Measurements from ENCODE around the gene MADD. TPM values are rescaled to one million over a fixed set of nuclear protein-coding genes. Genes with fewer than 3 reads are reported as not detected.

MADD gene
- total RNA-seq, 1 experiment from 2014 or later, result 41.0 TPM

DNA sequence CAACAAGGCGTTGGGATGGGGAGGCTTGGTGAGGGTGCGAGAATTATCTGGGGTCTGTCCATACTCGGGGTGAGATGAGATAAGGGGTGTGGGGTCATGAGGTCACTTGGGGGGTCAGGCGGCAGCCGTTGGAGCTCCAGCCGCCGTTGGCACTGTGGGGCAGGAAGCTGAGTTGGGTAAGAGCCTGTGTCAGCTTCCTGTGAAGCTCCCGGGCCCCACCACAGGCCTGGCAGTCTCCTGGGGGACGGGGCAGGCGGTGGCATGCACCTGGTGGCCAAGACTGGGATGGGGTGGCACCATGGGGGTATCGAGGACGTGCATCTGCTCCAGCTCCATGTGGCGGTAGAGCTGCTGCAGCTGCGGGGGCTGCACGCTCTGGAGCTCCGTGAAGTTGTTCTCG lies 89.7 kb downstream of the MADD start:
- Histone ChIP-seq H2BK5ac (ENCODE audit: insufficient read length, low read length) (no peak overlapping the region), H3K27me3 (ENCODE audit: insufficient read depth, low read length) (no peaks in the 10 kb centered on the region), H3K14ac (ENCODE audit: insufficient read depth, low read length) (no peak overlapping the region), H4K91ac (ENCODE audit: insufficient read length, low read depth, low read length) (no peak overlapping the region), H3K4ac (ENCODE audit: low read depth, low read length) (no peak overlapping the region), H3K4me2 (ENCODE audit: insufficient read depth, insufficient read length, low read length) (no peak overlapping the region), H3K79me2 (ENCODE audit: insufficient read depth, low read length) (no peaks in the 10 kb centered on the region), H2AFZ (ENCODE audit: low read length) (no peak overlapping the region), H3K9ac (ENCODE audit: extremely low read depth, insufficient read length, low read length) (no peak overlapping the region), H3K9me3 (ENCODE audit: control insufficient read depth, low read depth, low read length) (no peaks in the 10 kb centered on the region), H4K5ac (ENCODE audit: insufficient read length, low read depth, low read length) (no peak overlapping the region), H2BK12ac (ENCODE audit: insufficient read length, low read depth, low read length) (no peak overlapping the region), H4K20me1 (ENCODE audit: control insufficient read depth, insufficient read depth, insufficient read length) (peaks cover 2% of the 10 kb centered on the region), H3K23me2 (ENCODE audit: insufficient read length, low read depth, low read length, poor library complexity, severe bottlenecking) (no peaks in the 10 kb centered on the region), H2BK120ac (ENCODE audit: low read depth, low read length, poor library complexity, severe bottlenecking) (no peak overlapping the region), H3T11ph (ENCODE audit: low read length) (no peak overlapping the region), H3K4me1 (ENCODE audit: insufficient read depth, low read length) (no peaks in the 10 kb centered on the region), H3K18ac (ENCODE audit: insufficient read length, low read depth, low read length) (no peak overlapping the region), H3K79me1 (ENCODE audit: insufficient read depth, low read depth, low read length, poor library complexity, severe bottlenecking) (no peaks in the 10 kb centered on the region), H3K23ac (ENCODE audit: insufficient read length, low read depth, low read length) (no peak overlapping the region), H3K56ac (ENCODE audit: insufficient read length, low read depth, low read length) (no peak overlapping the region), H2BK15ac (ENCODE audit: low read depth, low read length) (no peak overlapping the region), H2AK5ac (ENCODE audit: insufficient read length, low read length) (no peak overlapping the region), H4K8ac (replicated peaks; ENCODE audit: insufficient read length, low read depth, low read length) (no peak overlapping the region), H3K27ac (ENCODE audit: insufficient read length, low read depth, low read length) (no peak overlapping the region), H2BK20ac (ENCODE audit: low read depth, low read length, poor library complexity, severe bottlenecking) (no peak overlapping the region)
- TF ChIP-seq CTCF (conservative IDR thresholded peaks at IDR 0.05), result no peak
- no peaks in the 10 kb centered on the region for H3K27me3 Mint-ChIP-seq (ENCODE audit: low read depth)
- H3K27ac Mint-ChIP-seq, result peak overlapping the region; percentile 12 to 63 (median 24); a peak in 3 of 7 replicates
- H3K9me3 Mint-ChIP-seq, result no peaks in the 10 kb centered on the region
- peaks cover 5% of the 10 kb centered on the region in 2 experiments for H3K4me1 Mint-ChIP-seq
- no peak overlapping the region for H3K4me3 Mint-ChIP-seq
- H3K36me3 Mint-ChIP-seq (ENCODE audit: insufficient read depth in 1 of 3, low read depth in 3 of 3), result no peaks in the 10 kb centered on the region
- WGBS (ENCODE audit: extremely low coverage, insufficient read length, low lambda C conversion rate), result no CpG with 5 or more reads among the region's 17 CpGs
- DNase-seq, result no peak
